H1 (cell line): ENCODE measurements around the gene UNC80.

Experiments
- BCL11A ChIP-seq, 2 experiments: IDR thresholded peaks; one replicate each; pipeline ENCODE4 v1.6.1; 2011; ENCODE audit warnings: low read depth in 2 of 2, low read length in 2 of 2, mild to moderate bottlenecking in 2 of 2
- CHD2 ChIP-seq: IDR thresholded peaks from 2 replicates; pipeline ENCODE4 v1.6.1; 2012; ENCODE audit warnings: low read length, improper control_type of control experiment
- POU5F1 ChIP-seq: IDR thresholded peaks from 2 replicates; pipeline ENCODE4 v1.6.1; 2011; ENCODE audit warnings: low read depth, mild to moderate bottlenecking, low read length, moderate library complexity
- YY1 ChIP-seq: IDR thresholded peaks from 2 replicates; pipeline ENCODE4 v1.6.1; 2011; ENCODE audit warnings: low read depth, mild to moderate bottlenecking, low read length
- TF ChIP-seq, protein P1 (sequence below), 3 experiments: IDR thresholded peaks; 1 replicate in 2 of 3; 2 replicates in 1 of 3; pipeline versions ENCODE4 v1.5.1 to v1.6.1; 2011; ENCODE audit warnings: low read length in 3 of 3, mild to moderate bottlenecking in 3 of 3, inconsistent platforms in 2 of 3, low read depth in 1 of 3, moderate library complexity in 1 of 3; ENCODE audit not compliant: insufficient read depth in 1 of 3; ENCODE audit errors: control extremely low read depth in 1 of 3
- TF ChIP-seq, protein P2 (sequence below): fragments of 300-600 bp; sonication (generic); IDR thresholded peaks from 2 replicates; pipeline ENCODE4 v1.7.1; 2012; ENCODE audit warnings: low read length, moderate library complexity, mild to moderate bottlenecking, inconsistent platforms; ENCODE audit not compliant: insufficient replicate concordance

- TF ChIP-seq, protein P1, sequence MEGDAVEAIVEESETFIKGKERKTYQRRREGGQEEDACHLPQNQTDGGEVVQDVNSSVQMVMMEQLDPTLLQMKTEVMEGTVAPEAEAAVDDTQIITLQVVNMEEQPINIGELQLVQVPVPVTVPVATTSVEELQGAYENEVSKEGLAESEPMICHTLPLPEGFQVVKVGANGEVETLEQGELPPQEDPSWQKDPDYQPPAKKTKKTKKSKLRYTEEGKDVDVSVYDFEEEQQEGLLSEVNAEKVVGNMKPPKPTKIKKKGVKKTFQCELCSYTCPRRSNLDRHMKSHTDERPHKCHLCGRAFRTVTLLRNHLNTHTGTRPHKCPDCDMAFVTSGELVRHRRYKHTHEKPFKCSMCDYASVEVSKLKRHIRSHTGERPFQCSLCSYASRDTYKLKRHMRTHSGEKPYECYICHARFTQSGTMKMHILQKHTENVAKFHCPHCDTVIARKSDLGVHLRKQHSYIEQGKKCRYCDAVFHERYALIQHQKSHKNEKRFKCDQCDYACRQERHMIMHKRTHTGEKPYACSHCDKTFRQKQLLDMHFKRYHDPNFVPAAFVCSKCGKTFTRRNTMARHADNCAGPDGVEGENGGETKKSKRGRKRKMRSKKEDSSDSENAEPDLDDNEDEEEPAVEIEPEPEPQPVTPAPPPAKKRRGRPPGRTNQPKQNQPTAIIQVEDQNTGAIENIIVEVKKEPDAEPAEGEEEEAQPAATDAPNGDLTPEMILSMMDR (IDR thresholded peaks at IDR 0.05; ENCODE audit: control extremely low read depth in 1 of 3, insufficient read depth in 1 of 3, low read depth in 1 of 3, low read length in 3 of 3), result no peak
- TF ChIP-seq BCL11A (IDR thresholded peaks at IDR 0.05; ENCODE audit: low read depth in 2 of 2, low read length in 2 of 2) (no peak), POU5F1 (no peak), CHD2 (no peak), YY1 (no peak)
- TF ChIP-seq, protein P2, sequence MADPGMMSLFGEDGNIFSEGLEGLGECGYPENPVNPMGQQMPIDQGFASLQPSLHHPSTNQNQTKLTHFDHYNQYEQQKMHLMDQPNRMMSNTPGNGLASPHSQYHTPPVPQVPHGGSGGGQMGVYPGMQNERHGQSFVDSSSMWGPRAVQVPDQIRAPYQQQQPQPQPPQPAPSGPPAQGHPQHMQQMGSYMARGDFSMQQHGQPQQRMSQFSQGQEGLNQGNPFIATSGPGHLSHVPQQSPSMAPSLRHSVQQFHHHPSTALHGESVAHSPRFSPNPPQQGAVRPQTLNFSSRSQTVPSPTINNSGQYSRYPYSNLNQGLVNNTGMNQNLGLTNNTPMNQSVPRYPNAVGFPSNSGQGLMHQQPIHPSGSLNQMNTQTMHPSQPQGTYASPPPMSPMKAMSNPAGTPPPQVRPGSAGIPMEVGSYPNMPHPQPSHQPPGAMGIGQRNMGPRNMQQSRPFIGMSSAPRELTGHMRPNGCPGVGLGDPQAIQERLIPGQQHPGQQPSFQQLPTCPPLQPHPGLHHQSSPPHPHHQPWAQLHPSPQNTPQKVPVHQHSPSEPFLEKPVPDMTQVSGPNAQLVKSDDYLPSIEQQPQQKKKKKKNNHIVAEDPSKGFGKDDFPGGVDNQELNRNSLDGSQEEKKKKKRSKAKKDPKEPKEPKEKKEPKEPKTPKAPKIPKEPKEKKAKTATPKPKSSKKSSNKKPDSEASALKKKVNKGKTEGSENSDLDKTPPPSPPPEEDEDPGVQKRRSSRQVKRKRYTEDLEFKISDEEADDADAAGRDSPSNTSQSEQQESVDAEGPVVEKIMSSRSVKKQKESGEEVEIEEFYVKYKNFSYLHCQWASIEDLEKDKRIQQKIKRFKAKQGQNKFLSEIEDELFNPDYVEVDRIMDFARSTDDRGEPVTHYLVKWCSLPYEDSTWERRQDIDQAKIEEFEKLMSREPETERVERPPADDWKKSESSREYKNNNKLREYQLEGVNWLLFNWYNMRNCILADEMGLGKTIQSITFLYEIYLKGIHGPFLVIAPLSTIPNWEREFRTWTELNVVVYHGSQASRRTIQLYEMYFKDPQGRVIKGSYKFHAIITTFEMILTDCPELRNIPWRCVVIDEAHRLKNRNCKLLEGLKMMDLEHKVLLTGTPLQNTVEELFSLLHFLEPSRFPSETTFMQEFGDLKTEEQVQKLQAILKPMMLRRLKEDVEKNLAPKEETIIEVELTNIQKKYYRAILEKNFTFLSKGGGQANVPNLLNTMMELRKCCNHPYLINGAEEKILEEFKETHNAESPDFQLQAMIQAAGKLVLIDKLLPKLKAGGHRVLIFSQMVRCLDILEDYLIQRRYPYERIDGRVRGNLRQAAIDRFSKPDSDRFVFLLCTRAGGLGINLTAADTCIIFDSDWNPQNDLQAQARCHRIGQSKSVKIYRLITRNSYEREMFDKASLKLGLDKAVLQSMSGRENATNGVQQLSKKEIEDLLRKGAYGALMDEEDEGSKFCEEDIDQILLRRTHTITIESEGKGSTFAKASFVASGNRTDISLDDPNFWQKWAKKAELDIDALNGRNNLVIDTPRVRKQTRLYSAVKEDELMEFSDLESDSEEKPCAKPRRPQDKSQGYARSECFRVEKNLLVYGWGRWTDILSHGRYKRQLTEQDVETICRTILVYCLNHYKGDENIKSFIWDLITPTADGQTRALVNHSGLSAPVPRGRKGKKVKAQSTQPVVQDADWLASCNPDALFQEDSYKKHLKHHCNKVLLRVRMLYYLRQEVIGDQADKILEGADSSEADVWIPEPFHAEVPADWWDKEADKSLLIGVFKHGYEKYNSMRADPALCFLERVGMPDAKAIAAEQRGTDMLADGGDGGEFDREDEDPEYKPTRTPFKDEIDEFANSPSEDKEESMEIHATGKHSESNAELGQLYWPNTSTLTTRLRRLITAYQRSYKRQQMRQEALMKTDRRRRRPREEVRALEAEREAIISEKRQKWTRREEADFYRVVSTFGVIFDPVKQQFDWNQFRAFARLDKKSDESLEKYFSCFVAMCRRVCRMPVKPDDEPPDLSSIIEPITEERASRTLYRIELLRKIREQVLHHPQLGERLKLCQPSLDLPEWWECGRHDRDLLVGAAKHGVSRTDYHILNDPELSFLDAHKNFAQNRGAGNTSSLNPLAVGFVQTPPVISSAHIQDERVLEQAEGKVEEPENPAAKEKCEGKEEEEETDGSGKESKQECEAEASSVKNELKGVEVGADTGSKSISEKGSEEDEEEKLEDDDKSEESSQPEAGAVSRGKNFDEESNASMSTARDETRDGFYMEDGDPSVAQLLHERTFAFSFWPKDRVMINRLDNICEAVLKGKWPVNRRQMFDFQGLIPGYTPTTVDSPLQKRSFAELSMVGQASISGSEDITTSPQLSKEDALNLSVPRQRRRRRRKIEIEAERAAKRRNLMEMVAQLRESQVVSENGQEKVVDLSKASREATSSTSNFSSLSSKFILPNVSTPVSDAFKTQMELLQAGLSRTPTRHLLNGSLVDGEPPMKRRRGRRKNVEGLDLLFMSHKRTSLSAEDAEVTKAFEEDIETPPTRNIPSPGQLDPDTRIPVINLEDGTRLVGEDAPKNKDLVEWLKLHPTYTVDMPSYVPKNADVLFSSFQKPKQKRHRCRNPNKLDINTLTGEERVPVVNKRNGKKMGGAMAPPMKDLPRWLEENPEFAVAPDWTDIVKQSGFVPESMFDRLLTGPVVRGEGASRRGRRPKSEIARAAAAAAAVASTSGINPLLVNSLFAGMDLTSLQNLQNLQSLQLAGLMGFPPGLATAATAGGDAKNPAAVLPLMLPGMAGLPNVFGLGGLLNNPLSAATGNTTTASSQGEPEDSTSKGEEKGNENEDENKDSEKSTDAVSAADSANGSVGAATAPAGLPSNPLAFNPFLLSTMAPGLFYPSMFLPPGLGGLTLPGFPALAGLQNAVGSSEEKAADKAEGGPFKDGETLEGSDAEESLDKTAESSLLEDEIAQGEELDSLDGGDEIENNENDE, result no peak
These were observed 104.6 kb downstream of the UNC80 start for GRCh38 chr2:209876211-209876610.
